Skin epidermis (tissue), 12 donors: Measurements from ENCODE around the gene MINDY4B.
"Not testable (repeated sequence)": the region's sequence is repeated elsewhere in the genome, so short reads cannot be mapped to it uniquely, and the experiment has no call there.

Experiments
- H3K27ac ChIP-seq, 21 experiments: fragments of 200-600 bp; sonication (generic) in 11 of 21; one replicate each; pipeline ENCODE4 v1.5.0; 2020; ENCODE audit warnings: mild to moderate bottlenecking in 3 of 21, inconsistent platforms in 2 of 21, moderate library complexity in 2 of 21
- H3K4me3 ChIP-seq, 7 experiments: fragments of 200-600 bp; sonication (generic) in 2 of 7; one replicate each; pipeline ENCODE4 v1.5.0; 2020; ENCODE audit warnings: inconsistent platforms in 2 of 7, mild to moderate bottlenecking in 2 of 7, moderate library complexity in 1 of 7

The MINDY4B gene

GRCh38 chr3:150857936-150858335 lies 47.3 kb downstream of the MINDY4B start:
- H3K4me3 ChIP-seq, H3K27ac ChIP-seq: not testable (repeated sequence)

- no peak overlapping the region for H3K4me3 ChIP-seq
Measured at GRCh38 chr3:150850191-150850590, 55.0 kb downstream of the MINDY4B start.

GRCh38 chr3:150848864-150849263 lies 56.4 kb downstream of the MINDY4B start:
- H3K4me3 ChIP-seq: no peak overlapping the region
- H3K27ac ChIP-seq: no peak overlapping the region

More at GRCh38 chr3:150850191-150850590, 55.0 kb downstream of the MINDY4B start:
- no peak overlapping the region for H3K27ac ChIP-seq

- no peak overlapping the region for H3K4me3 ChIP-seq
- no peak overlapping the region for H3K27ac ChIP-seq
Measured at GRCh38 chr3:150847433-150847832, 57.8 kb downstream of the MINDY4B start.

GRCh38 chr3:150844484-150844883 lies 60.8 kb downstream of the MINDY4B start:
- Histone ChIP-seq H3K4me3 (no peak overlapping the region), H3K27ac (no peak overlapping the region)

- Histone ChIP-seq H3K27ac (no peak overlapping the region), H3K4me3 (no peak overlapping the region)
Measured at GRCh38 chr3:150843241-150843640, 62.0 kb downstream of the MINDY4B start.

- Histone ChIP-seq H3K4me3 (no peak overlapping the region), H3K27ac (no peak overlapping the region)
Measured at GRCh38 chr3:150840802-150841515, 64.3 kb downstream of the MINDY4B start.

- Histone ChIP-seq H3K27ac (no peak overlapping the region), H3K4me3 (no peak overlapping the region)
Measured at GRCh38 chr3:150830745-150831144, 74.5 kb downstream of the MINDY4B start.

GRCh38 chr3:150830094-150830681 lies 75.1 kb downstream of the MINDY4B start:
- no peak overlapping the region for H3K27ac ChIP-seq
- H3K4me3 ChIP-seq: no peak overlapping the region

- Histone ChIP-seq H3K27ac (no peak overlapping the region), H3K4me3 (no peak overlapping the region)
Measured at GRCh38 chr3:150829408-150829807, 75.8 kb downstream of the MINDY4B start.

GRCh38 chr3:150828997-150829396 lies 76.2 kb downstream of the MINDY4B start:
- Histone ChIP-seq H3K4me3 (no peak overlapping the region), H3K27ac (no peak overlapping the region)

GRCh38 chr3:150828261-150828660 lies 77.0 kb downstream of the MINDY4B start:
- H3K4me3 ChIP-seq: no peak overlapping the region
- no peak overlapping the region for H3K27ac ChIP-seq

- Histone ChIP-seq H3K4me3 (no peak overlapping the region), H3K27ac (no peak overlapping the region)
Measured at GRCh38 chr3:150826466-150827282, 78.6 kb downstream of the MINDY4B start.

GRCh38 chr3:150825916-150826377 lies 79.3 kb downstream of the MINDY4B start:
- Histone ChIP-seq H3K4me3 (no peak overlapping the region), H3K27ac (no peak overlapping the region)

- H3K4me3 ChIP-seq: no peak overlapping the region
- H3K27ac ChIP-seq: no peak overlapping the region
Measured at GRCh38 chr3:150825192-150825915, 79.9 kb downstream of the MINDY4B start.

GRCh38 chr3:150823277-150823676 lies 82.0 kb downstream of the MINDY4B start:
- H3K27ac ChIP-seq: no peak overlapping the region
- H3K4me3 ChIP-seq: no peak overlapping the region

GRCh38 chr3:150822636-150823035 lies 82.6 kb downstream of the MINDY4B start:
- Histone ChIP-seq H3K4me3 (no peak overlapping the region), H3K27ac (no peak overlapping the region)
